Measurements from ENCODE around the gene OSTF1.

The OSTF1 gene

DNA sequence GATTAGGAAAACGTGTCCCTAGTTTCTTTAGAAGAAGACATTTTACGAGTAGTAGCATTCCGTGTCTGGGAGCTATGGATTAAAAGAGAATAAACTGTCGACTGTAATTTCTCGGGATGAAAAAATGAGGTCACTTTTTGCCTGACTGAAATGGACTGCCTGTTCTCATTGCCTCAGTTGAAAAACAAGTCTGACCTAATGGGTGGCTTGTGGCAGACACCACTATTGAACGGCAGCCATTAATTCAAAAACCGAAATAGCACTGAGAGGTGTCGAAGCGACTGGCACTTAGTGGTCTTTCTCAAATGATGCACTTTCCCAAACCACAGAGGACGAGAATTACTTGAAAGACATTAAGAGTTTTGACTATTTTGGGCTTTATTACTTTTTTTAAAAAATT lies 35.4 kb downstream of the OSTF1 start:
- DNase-seq: no peak

DNA sequence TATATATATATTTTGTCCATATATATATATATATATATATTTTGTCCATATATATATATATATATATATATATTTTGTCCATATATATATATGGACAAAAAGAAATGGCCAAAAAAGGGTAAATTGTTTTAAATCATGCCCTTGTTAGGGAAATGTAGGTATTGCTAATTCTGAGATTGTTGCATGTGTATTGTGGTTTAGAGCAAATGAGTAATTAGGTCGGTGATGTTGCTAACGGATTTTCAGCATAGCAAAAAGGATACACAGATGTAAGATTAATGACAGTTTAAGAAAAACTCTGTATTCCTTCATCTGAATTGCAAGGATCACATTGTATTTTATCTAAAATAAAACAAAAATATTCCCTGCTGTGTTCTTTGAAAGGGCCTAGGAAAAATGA lies 40.2 kb downstream of the OSTF1 start:
- no peak for DNase-seq

DNA sequence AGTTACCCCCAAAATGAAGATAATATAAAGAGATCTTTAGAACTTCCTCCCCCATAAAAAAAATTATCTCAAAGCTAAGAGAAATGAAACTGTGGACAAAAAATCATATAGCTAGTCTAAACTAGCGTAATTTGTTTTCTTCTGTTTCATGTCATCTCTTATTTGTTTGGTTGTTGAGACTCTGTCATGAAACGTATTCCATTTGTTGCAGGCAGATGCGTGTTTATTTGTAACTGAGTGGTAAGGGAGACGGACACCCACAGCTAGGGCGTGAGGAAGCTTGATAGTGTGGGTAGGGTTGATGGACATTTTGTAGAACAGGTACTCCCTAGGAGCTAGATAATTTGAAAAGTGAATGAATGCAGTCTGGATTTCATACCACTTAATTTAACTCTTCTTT lies 41.9 kb downstream of the OSTF1 start:
- no peak for DNase-seq

DNA sequence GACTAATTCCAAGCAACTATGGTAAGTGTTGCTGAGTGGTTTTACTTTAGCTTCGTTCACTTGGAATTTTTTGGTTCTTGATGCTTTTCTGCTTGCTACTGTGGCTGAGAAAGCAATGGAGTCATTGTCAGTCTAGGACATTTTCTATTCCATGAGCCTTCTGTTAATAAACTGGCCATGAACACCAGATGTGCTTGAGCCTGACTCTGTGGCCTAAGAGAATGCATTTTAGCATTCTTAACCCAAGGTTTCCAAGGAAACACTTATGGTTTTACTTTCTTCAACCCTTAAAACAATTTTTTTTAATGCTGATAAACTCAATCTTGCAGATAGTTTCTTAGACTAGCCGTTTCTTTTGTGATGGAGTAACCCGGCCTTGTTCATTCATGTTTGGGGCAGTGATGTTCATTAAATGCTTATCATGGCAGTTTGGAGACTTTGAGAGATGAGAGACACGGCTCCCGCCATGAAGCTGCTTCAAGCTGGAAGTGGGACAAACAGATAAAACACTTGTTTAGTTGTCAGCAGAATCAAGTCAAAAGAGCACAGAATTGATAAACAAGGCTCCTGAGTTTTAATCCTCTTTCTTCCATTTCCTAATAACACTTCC lies 42.4 kb downstream of the OSTF1 start:
- DNase-seq: no peak

DNA sequence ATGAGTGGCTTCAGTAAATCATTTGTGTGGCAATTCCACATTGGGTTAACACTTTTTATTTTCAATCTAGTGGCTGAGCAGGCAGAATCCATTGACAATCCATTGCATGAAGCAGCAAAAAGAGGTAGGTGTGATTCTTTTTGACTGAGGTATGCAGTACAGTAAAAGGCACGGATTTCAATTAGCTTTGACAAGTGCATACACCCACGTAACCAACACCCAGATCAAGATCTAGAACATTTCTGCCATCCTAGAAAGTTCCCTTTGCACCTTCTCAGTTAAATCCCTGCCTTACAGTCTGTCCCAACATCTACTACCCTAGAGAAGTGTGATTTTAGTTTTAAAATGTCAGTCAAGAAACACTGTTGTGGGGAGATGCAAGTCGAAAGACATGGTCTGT lies 43.4 kb downstream of the OSTF1 start:
- no peak for DNase-seq

DNA sequence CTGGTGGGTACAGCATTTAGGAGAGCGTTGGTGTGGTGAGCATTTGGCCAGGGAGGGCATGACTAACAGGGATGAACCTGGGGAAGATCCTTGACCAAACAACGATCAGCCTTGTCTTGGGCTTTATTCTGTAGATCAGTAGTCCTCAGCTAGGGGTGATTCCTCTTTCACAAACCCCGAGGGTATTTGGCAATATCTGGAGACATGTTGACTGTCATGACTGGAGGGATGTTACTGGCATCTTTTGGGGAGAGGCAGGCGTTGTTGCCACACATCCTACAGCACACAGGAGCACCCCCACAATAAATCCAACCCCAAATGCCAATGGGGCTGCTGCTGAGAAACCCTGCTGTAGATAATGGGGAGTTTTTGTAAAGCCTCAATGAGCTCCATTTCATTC lies 43.9 kb downstream of the OSTF1 start:
- DNase-seq: no peak

DNA sequence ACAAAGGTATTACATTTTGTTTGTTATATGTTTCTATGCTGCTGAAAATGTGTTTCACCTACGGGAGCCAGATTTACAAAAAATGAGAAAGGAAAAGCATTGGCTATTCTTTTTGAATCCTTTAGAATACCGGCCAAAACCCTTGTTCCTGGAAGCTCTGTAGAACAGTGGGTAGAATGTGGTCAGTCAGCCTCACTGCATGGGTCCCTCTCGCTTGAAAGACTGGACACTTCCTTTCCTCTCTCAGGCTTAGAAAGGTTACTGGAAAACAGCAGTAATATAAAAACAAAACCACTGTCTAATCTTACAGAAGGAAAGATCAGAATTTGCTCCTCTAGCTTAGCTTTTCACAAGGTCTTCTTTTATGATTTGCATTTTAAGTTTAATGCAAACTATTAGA lies 45.1 kb downstream of the OSTF1 start:
- no peak for DNase-seq

DNA sequence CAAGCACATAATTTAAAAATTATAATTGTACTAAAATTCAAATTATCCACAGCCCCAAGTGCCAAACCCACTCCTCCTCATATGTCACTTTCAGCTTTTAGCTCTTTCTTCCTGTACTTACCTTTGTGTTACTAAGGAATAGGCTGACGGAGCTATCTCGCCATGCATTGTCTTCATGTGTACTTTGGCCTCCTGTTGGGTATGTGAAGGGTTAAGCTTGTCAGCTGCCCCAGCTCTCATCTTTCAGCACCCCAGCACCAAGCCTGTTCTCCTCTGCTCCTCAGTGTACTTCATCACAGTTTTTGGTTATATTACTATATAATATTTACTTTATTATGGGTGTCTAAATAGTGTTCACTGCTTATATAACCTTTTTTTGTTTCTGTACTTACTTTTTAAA lies 46.2 kb downstream of the OSTF1 start:
- no peak for DNase-seq

DNA sequence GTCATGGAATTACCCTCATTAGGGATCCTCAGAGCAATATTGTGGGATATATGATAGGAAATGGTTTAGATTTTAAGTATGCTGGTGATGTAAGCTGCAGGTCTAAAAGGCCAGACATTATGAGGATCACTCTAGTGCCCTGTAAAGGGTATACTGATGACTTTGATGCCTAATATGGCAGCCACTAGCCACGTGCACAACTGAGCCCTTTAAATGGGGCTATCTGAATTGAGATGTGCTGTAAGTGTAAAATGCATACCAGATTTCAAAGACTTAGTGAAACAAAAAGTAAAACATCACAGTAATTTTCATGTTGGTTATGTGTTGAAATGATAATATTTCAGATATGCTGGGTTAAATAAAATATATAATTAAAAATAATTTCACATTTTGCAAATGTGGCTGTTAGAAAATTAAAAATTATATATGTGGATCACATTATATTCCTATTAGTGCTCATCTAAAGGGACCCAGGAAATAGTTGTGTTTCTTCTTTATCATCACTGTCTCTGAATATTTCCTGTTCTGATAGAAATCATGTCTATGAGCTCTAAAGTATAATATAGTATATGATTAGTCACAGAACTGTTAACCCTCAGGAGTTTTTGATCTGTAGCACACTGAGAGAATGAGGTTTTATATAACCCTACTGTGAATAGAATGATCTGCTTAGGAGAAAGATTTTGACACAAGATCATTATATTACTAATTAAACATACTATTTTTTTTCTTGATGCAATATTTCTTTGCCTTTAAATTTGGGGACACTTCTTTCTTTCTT lies 50.1 kb downstream of the OSTF1 start:
- no peak for DNase-seq

DNA sequence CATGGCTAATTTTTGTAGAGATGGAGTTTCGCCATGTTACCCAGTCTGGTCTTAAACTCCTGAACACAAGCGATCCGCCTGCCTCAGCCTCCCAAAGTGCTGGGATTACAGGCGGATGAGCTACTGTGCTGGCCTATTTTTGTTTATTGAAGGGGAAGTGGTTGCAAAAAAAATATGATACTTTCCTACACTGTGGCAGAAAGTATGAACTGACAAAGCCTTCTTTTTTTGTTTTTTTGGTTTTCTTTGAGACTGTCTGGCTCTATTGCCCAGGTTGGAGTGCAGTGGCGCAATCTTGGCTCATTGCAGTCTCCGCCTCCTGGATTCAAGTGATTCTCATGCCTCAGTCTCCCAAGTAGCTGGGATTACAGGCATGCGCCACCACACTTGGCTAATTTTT lies 50.9 kb downstream of the OSTF1 start:
- no peak for DNase-seq

DNA sequence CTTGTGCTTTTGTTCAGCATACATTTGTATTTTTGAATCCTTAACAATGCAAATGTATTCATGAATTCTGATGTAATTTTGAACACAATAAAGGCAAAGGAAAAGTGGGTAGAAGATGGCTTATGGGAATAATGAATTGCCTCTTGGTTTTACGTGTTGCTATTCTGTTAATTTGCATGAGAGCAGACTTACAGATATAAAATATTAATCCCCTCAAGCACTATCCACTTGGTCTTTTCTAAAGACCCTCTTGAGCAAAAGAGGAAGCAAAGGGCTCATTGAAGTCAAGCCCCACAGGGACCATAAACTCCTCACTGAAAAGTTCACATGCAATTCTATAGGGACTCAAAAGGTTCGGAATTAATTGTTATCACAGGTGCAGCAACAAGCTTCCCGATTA lies 51.9 kb downstream of the OSTF1 start:
- no peak for DNase-seq

DNA sequence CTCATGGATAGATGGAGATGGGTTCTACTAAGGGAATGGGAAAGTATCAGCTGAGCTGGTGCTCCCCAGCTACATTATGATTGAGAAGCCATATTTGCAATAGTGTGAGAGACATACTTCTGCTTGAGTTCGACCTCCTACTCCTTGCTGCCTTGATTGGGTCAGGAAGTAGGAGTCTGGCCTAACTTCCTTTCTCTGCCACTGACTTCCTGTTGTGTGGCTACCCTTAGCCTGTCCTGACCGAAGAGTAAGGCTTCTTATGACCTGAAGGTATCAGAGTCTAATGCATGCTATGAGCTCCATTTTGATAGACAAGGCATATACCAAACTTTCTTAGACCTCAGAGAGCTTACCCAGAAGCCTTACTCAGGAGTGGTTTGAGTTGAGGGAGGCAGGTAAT lies 53.9 kb downstream of the OSTF1 start:
- DNase-seq: no peak

DNA sequence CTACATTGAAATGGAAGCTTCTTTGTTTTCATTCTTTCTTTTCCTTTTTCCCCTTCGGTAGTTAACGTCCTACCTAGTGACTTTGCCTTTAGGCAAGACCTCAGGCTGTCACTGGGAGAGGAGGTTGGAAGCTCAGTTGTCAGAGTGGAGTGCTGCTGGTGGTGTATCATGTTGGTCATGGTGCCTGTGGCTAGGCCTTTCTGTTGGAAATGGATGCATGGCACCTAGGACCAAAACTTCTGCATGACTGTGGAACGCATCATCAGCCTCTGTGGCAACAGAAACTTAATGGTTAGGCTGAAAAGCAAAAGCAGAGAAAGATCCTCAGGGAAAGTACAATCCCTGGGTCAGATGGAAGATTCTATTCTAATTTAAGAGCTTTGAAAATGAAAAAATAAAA lies 57.9 kb downstream of the OSTF1 start:
- DNase-seq: no peak

DNA sequence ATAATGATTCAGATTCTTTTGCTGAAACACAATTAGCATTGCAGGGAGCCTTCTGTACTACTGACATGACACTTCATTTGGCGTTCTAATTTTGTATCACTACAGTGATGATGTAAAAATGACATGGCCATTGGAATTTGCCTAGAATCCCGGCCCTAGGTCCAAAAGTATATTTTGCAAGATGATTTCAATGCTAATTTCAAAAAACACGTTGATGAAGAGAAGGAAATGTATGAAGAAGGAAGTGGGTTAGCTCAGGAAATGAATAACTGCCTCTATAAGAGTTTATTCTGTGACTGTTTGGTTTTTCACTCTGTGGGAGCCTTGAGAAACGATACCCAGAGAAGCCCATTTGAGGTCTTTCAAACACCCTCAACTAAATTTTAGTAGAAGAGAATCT lies 59.3 kb downstream of the OSTF1 start:
- no peak for DNase-seq

DNA sequence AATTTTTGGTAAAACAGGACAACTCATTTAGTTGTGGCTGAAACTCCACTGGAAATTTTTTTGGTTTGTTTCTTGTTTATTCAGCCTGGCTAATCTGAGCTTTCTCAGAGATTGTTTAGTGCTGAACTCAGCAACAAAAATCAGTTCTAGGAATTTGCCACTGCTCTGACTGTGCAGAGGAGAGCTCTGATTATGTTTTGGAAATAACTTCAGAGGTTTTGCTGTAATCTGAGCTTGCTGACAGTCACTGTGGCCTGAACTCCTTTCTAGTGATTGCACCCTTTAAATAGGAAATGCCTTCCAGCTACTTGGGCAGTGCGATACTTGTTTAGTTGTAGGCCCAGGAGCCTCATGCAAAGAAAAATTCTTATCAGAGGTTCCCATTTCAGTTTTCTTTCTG lies 60.2 kb downstream of the OSTF1 start:
- DNase-seq: no peak

DNA sequence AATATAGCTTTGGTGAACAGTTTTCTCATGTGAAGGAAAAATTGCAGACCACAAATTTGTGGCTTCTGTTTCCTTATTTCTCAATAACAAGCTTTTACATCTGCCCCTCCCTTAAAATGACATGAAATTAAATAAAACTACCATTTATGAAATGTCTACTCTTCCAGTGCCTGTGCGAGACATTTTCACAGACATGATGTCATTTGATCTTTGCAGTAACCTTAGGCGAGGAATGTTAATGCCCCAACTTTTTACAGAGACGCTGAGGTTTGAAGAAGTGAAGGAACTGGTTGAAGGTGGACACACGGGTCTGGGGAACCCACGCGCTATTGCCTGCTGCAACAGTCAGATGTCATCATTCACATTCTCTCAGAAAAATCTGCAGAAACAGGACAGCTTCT lies 61.5 kb downstream of the OSTF1 start:
- no peak for DNase-seq

DNA sequence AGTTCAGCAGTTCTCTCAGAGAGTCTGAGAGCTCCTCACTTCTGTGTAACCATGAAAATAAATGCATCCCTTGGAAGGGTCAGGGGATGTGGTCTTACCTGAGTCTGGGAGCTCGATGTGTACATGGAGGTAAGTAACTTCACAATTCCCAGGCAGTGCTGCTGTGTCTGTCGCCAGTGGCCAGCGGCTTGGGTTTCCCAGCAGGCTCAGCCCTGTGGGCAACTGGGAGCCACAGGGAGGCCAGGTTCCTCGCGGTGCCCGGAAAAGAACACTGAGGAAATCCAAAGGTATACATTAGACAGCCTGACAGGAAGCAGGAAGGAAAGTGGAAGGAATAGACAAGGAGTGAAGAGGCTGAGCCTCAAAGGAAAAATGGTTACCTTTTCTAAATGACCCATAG lies 62.2 kb downstream of the OSTF1 start:
- DNase-seq: no peak

DNA sequence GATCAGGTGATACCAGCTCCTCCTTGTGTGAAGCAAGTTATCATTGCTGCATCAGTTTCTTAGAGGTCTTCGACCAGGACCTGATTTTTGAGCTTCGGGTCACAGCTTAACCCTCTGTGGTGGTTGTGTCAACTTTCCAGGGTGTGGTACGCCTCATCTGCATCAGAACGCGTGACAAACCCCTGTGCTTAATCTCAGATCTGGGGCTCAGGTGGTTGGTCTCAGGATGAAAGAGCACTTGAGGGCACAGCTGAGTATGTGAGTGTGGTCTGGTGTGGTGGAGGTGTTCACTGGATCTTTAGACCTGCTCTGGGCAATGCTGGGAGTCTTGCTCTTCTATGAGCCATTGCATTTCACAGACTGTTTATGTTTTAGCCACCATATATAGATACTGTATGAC lies 64.1 kb downstream of the OSTF1 start:
- no peak for DNase-seq

DNA sequence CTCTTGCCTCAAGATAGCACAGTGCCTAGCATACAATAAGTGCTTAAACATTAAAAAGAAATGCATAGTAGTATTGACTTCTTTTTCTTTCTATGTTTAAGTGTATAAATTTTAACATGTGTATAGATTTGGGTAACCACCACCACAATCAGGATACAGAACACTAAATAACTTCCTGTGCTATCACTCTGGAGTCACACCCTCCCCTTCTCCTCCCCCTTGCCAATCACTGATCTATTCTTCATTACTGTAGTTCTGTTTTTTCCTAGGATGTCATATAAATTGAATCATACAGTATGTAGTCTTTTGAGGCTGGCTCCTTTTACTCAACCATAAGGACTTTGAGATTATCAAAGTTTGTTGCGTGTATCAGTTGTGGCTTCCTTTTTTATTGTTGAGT lies 68.5 kb downstream of the OSTF1 start:
- DNase-seq: no peak

DNA sequence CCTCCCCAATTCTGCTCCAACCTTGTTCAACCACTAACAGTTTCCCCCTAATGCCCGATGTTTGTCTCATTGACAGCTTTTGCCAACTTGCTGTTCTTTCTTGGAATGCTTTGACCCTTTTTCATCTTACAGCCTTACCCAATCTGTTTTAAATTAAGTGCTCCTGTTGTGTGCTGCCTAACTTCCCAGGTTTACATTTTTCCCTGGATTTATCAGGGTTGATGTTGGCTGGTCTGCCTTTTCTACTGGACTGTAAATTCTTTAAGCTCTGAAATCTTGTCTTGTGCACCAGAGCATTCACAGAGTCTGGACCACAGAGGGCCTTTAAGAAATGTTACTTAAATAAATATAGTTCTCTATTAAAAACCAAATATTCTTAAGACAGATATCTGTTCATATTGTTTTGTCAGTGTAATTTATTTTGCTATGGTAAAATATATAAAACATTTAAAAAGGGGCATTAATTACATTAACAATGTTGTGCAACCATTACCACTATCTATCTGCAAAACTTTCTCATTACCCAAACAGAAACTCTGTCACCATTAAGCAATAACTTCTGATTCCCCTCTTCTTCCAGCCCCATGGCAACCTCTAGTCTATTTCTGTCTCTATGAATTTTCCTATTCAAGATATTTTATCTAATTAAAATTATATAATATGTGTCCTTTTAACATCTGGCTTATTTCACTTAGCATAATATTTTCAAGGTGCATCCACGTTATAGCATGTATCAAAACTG lies 73.0 kb downstream of the OSTF1 start:
- DNase-seq: no peak

DNA sequence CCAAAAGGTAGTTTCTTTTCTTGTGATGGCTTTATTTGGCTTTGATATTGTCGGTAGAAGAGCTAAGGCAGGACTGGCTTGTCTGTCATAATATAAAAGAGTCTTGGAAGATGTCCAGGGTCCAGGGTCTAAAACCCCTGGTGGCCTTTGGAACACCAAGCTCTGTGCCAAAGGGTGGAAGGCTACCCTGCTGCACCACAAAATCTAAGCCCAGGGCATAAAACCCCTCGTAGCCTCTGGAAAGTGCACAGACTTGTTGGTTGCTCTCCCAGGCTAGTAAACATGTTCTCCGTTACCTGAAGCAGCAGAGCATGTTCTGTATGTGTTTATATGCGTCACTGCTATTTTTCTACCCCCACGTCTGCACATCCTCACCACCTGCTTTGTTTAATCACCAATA lies 75.5 kb downstream of the OSTF1 start:
- no peak for DNase-seq

DNA sequence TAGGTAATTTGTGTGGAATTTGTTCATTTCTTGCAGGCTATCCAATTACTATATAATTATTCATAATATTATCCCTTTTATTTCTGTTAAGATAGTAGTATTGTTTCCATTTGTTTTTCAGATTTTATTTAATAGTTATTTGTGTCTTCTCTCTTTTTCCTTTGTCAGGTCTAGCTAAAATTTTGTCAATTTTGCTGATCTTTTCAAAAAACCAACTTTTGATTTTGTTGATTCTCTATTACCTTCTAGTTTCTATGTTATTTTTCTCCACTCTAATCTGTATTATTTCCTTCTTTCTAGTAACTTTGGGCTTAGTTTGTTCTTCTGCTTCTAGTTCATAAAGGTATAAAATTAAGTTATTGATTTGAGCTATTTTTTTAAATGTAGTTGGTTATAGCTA lies 76.3 kb downstream of the OSTF1 start:
- DNase-seq: no peak

DNA sequence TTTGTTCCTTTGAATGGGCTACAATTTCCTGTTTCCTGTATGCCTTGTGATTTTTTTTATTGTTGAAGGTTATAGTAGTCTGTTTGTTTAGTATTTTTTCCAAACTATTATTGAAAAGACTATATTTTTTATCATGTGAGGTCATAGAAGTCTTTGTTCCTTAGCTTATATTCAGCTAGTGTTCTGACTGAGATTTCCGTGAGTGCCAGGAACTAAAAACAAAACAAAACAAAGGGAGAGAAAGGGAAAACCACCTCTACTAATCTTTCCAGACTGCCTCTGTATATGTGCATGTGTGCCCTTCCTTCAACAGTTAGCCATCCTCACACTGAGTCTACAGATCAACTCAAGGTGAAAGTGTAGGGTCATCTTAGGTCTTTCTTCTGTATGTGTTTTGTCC lies 79.0 kb downstream of the OSTF1 start:
- no peak for DNase-seq

All from NCI-H1417 (cell line).